ENCODE results near the gene ZC3HAV1L.

Gene ZC3HAV1L

DNA sequence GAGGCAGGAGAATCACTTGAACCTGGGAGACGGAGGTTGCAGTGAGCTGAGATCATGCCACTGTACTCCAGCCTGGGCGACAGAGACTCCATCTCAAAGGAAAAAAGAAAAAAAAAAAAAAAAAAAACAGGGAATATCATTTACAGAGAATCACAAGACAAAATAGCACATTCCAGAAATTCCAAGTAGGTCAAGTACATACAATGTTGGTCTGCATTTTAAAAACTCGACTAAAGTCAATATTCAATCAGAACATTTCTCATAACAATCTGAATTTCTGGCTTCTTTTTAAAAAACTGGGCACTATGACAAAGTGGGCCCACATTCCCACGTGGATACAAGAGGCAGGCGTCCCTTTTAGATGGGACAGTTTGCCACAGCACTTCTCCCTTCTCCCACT, 12.8 kb downstream of the ZC3HAV1L start:
- Mint-ChIP-seq H3K4me1 (no peaks in the 10 kb centered on the region), H3K36me3 (ENCODE audit: low read depth) (no peaks in the 10 kb centered on the region), H3K27ac (no peak overlapping the region), H3K4me3 (no peak overlapping the region), H3K9me3 (no peaks in the 10 kb centered on the region), H3K27me3 (ENCODE audit: low read depth) (no peaks in the 10 kb centered on the region)
- TF ChIP-seq, protein P1, sequence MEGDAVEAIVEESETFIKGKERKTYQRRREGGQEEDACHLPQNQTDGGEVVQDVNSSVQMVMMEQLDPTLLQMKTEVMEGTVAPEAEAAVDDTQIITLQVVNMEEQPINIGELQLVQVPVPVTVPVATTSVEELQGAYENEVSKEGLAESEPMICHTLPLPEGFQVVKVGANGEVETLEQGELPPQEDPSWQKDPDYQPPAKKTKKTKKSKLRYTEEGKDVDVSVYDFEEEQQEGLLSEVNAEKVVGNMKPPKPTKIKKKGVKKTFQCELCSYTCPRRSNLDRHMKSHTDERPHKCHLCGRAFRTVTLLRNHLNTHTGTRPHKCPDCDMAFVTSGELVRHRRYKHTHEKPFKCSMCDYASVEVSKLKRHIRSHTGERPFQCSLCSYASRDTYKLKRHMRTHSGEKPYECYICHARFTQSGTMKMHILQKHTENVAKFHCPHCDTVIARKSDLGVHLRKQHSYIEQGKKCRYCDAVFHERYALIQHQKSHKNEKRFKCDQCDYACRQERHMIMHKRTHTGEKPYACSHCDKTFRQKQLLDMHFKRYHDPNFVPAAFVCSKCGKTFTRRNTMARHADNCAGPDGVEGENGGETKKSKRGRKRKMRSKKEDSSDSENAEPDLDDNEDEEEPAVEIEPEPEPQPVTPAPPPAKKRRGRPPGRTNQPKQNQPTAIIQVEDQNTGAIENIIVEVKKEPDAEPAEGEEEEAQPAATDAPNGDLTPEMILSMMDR (IDR thresholded peaks at IDR 0.05; ENCODE audit: unreplicated experiment in 3 of 3): no peak

DNA sequence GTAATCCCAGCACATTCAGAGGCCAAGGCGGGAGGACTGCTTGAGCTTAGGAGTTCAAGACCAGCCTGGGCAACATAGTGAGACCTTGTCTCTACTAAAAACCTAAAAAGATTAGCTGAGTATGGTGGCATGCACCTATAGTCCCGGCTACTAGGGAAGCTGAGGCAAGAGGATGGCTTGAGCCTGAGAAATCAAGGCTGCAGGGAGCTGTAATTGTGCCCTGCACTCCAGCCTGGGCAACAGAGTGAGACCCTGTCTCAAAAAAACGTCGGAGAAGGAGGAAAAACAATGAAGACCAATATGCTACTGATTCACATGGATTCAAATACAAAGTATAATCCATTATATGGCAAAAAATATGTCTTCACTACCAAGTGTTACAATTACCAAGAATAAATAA, 13.6 kb downstream of the ZC3HAV1L start:
- TF ChIP-seq, protein P1 (IDR thresholded peaks at IDR 0.05; ENCODE audit: unreplicated experiment in 3 of 3): no peak
- Mint-ChIP-seq H3K9me3 (no peaks in the 10 kb centered on the region), H3K36me3 (ENCODE audit: low read depth) (no peaks in the 10 kb centered on the region), H3K27ac (no peak overlapping the region), H3K27me3 (ENCODE audit: low read depth) (peaks cover under 1% of the 10 kb centered on the region), H3K4me1 (no peaks in the 10 kb centered on the region), H3K4me3 (no peak overlapping the region)

DNA sequence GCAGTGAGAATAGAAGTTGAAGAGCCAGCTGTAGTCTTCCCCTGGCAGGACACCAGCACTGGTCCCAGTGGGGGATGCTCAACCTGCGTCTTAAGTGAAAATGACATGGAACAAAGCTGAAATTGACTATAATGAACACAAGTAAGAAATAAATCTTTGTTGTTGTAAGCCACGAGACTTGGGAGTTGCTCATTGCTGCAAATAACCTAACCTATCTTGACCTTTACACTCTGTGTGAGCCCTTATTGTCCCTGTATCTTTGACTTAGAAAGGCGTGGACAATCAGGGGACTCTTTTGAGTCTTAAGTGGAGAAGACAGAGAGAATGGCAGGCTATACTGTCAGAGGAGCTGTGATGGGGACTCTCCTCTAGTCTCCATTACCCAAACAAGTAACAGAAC, 16.9 kb downstream of the ZC3HAV1L start:
- Mint-ChIP-seq H3K4me1 (no peaks in the 10 kb centered on the region), H3K9me3 (no peaks in the 10 kb centered on the region), H3K27ac (no peak overlapping the region), H3K36me3 (ENCODE audit: low read depth) (no peaks in the 10 kb centered on the region), H3K27me3 (ENCODE audit: low read depth) (peaks cover 17% of the 10 kb centered on the region), H3K4me3 (no peak overlapping the region)
- TF ChIP-seq, protein P1 (IDR thresholded peaks at IDR 0.05; ENCODE audit: unreplicated experiment in 3 of 3): no peak

DNA sequence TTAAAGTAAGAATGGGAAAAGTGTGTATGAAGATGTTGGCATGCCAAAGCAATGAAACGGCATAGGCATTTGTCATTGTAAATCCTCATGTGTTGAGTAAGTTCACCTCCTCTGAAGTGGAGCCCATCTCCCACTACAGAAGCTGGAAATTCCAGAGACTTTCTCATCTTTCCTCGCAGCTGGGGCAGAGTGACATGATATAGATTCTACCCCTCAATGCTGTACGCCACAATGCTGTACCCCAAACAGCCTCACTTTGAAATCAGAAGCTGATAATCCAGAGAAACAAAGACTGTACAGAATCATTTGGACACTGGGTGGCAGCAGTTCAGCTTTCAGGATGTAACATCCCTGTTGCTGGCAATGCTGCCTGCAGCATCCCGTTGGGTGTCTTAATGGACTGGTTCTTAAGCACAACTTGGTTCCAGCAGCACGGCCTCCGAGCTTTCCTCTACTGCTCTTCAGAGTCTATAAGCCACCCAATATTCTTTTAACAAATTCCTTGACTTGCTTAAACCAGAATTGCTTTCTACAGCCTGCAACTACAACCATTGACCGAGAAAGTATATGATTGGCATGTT, 18.8 kb downstream of the ZC3HAV1L start:
- H3K4me1 Mint-ChIP-seq: no peaks in the 10 kb centered on the region
- H3K9me3 Mint-ChIP-seq: no peaks in the 10 kb centered on the region
- no peak overlapping the region for H3K27ac Mint-ChIP-seq
- H3K4me3 Mint-ChIP-seq: no peak overlapping the region
- no peaks in the 10 kb centered on the region for H3K36me3 Mint-ChIP-seq (ENCODE audit: low read depth)
- H3K27me3 Mint-ChIP-seq (ENCODE audit: low read depth): peaks cover 17% of the 10 kb centered on the region
- TF ChIP-seq, protein P1 (IDR thresholded peaks at IDR 0.05; ENCODE audit: unreplicated experiment in 3 of 3): peak; percentile 50 to 63 (median 55)

DNA sequence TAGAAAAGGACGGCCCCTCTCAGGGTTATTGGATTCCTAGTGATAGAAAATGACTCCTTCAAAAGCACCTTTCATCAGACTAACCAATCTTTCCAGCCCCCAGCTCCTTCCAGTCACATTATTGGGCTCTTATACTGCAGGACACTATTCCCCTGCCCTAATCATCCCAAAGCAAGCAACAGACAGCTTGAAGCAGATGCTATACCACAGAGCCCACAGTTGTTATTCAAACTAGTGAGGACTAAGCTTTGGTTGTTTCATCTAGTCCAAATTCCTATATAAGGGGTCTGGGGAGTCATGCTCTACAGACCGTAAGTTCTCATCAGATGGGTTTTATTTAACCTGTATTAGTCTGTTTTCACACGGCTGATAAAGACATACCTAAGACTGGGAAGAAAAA, 24.5 kb downstream of the ZC3HAV1L start:
- Mint-ChIP-seq H3K4me3 (no peak overlapping the region), H3K36me3 (ENCODE audit: low read depth) (no peaks in the 10 kb centered on the region), H3K27me3 (ENCODE audit: low read depth) (peaks cover 9% of the 10 kb centered on the region), H3K27ac (no peak overlapping the region), H3K9me3 (peaks cover 3% of the 10 kb centered on the region), H3K4me1 (no peaks in the 10 kb centered on the region)
- TF ChIP-seq, protein P1 (IDR thresholded peaks at IDR 0.05; ENCODE audit: unreplicated experiment in 3 of 3): no peak

DNA sequence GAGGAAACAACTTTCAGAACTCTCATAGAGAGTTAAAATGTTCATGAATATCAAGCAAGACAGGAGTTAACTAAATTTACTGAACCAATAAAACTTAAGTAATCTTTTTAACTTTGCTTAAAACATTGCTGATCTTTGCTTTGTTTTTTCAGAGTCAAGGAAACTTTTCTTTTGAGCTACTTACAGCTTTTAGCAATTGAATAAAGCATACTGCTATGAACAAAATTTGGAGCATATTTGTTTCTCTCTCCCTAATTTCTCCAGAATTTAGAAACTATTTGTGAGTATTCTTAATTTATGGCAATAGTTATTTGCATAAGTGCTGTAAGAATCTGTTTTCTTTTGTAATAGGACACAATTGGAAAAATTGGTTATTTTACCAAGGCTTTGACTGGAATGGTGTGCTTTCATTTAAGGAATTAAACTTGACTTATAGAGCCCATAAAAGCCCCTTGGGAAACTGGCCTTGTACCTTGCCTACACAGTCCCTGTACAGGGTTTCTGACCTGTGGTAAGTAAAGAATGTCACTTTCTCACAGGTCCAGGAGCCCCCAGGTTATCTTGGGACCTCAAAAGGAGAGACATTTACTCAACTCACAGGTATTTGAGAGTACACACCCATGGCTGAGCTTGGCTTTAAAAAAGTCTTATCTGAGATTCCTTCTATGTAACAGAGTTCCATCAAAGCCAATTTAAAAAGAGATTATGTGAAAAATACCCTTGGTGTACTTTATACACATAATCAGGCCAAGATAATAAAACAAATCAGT, 31.3 kb downstream of the ZC3HAV1L start:
- Mint-ChIP-seq H3K36me3 (ENCODE audit: low read depth) (no peaks in the 10 kb centered on the region), H3K27ac (no peak overlapping the region), H3K4me3 (no peak overlapping the region), H3K27me3 (ENCODE audit: low read depth) (no peaks in the 10 kb centered on the region), H3K9me3 (peaks cover 17% of the 10 kb centered on the region), H3K4me1 (no peaks in the 10 kb centered on the region)
- TF ChIP-seq, protein P1 (IDR thresholded peaks at IDR 0.05; ENCODE audit: unreplicated experiment in 3 of 3): no peak
